HK-2 (cell line): ENCODE results near the gene MRPS12.

Source experiments
- DNase-seq: peaks from one replicate; pipeline ENCODE4 v3.0.0-alpha.2; 2018; ENCODE audit not compliant: unreplicated experiment

The MRPS12 gene

GRCh38 chr19:38975214-38975860, 44.6 kb downstream of the MRPS12 start, which contains the start of gene FBXO17:
FBXO17 (minus strand) TSS chr19:38975742; CDS start chr19:38950319, 25,423 bp downstream.
- no peak for DNase-seq

- peak; percentile 82 for DNase-seq
These were observed 45.1 kb downstream of the MRPS12 start for GRCh38 chr19:38975861-38976271.

GRCh38 chr19:38977445-38978325, 46.9 kb downstream of the MRPS12 start:
- DNase-seq: peak; percentile 68

- no peak for DNase-seq
These were observed 47.6 kb downstream of the MRPS12 start for GRCh38 chr19:38978326-38978689.

GRCh38 chr19:38979812-38980211, 49.1 kb downstream of the MRPS12 start:
- DNase-seq: no peak

DNA sequence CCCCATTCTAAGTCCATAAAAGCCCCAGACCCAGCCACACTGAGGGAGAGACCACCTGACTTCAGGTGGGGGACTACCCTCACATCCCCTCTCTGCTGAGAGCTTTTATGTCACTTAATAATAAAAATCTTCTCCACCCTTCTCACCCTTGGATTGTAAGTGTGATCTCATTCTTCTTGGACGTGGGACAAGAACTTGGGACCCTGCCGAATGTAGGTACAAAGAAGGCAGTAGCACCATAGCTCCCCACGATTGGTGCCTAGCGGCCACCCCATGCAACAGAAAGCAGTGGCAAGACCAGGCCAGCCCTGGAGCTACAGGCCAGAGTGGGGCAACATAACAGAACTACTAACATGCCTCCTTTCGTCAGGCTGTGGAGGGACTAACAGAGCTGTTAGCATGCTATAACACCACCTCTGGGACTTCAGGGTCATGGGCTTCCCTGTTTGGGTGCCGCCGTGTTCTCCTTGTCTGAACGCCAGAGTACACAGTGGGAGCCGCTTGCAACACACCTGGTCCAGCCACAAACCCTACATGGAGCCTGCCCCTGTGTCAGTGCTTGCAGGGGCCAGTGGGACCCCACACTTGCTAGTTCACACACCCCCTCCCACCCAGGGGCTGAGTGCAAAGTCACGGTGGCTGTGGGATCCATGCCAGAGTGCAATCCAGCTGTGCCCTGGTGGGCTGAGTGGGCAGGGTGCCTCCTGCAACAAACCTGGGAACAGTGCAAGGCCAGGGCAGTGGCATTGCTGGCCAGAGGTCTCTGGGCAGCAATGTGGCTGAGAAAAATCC, 50.0 kb downstream of the MRPS12 start:
- DNase-seq: no peak
